ENCODE results near the gene CDC37L1.

Gene CDC37L1

GRCh38 chr9:4714266-4715016 is 35.1 kb downstream of the CDC37L1 start:
- TF ChIP-seq ZNF274 (IDR thresholded peaks at IDR 0.05; ENCODE audit: low read depth, low read length), result no peak
- H3K4me3 ChIP-seq (ENCODE audit: low read length), result no peak overlapping the region

GRCh38 chr9:4716163-4716562 is 36.8 kb downstream of the CDC37L1 start:
- H3K4me3 ChIP-seq (ENCODE audit: low read length), result no peak overlapping the region
- no peak for TF ChIP-seq ZNF274 (IDR thresholded peaks at IDR 0.05; ENCODE audit: low read depth, low read length)

GRCh38 chr9:4717815-4718214 is 38.4 kb downstream of the CDC37L1 start:
- no peak overlapping the region for H3K4me3 ChIP-seq (ENCODE audit: low read length)

GRCh38 chr9:4718911-4719310 is 39.5 kb downstream of the CDC37L1 start:
- H3K4me3 ChIP-seq (ENCODE audit: low read length), result no peak overlapping the region
- no peak for TF ChIP-seq ZNF274 (IDR thresholded peaks at IDR 0.05; ENCODE audit: low read depth, low read length)

More at GRCh38 chr9:4717815-4718214, 38.4 kb downstream of the CDC37L1 start:
- TF ChIP-seq ZNF274 (IDR thresholded peaks at IDR 0.05; ENCODE audit: low read depth, low read length), result no peak

DNA sequence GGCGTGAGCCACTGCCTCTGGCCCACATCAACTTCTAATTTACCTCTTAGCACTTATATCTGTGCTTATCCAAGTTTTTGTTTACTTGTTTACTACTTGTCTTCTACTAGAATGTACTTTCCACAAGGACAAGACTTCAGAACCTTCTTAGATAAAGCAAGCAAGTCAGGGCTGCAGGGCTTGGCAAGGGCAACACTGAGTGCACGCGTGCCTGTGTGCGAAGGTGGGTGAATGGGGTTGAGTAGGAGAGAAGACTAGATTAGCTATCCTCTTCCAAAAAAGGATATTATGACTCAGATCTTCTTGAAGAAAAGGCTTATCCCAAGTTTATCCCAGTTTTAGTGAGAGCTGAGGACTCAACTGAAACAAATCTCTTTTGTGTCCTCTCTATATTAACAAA is 42.4 kb downstream of the CDC37L1 start:
- no peak for TF ChIP-seq ZNF274 (IDR thresholded peaks at IDR 0.05; ENCODE audit: low read depth, low read length)
- no peak overlapping the region for H3K4me3 ChIP-seq (ENCODE audit: low read length)

DNA sequence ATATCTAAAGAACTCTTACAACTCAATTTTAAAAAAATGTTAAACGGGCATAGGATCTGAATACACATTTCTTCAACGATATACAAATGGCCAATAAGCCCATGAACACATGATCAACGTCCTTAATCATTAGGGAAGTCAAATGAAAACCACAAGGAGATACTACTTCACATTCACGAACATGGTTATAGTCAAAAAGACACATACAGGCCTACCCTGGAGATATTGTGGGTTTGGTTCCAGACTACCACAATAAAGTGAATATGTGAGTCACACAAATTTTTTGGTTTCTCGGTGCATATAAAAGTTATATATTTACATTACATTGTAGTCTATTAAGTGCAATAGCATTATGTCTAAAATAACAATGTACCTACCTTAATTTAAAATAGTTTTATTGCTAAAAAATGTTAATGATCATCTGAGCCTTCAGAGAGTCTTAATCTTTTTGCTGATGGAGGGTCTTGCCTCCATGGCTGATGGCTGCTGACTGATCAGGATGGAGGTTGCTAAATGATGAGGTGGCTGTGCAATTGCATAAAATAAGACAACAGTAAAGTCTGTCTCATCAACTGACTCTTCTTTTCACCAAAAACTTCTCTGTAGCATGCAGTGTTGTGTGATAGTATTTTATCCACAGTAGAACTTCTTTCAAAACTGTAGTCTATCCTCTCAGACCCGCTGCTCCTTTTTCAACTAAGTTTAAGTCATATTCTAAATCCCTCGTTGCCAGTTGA is 46.5 kb downstream of the CDC37L1 start:
- TF ChIP-seq ZNF274 (IDR thresholded peaks at IDR 0.05; ENCODE audit: low read depth, low read length), result no peak
- H3K4me3 ChIP-seq (ENCODE audit: low read length), result no peak overlapping the region

DNA sequence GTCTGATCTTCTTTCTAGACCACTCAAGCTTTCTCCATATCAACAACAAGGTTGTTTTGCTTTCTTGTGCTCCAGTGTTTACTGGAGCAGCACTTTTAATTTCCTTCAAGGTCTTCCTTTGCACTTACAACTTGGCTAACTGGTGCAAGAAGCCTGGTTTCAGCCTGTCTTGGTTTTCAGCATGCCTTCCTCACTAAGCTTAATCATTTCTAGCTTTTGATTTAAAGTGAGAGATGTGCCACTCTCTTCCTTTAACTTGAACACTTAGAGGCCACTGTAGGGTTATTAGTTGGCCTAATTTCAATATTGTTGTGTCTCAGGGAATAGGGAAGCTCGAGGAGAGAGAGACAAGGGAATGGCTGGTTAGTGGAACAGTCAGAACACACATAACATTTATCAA is 48.2 kb downstream of the CDC37L1 start:
- no peak overlapping the region for H3K4me3 ChIP-seq (ENCODE audit: low read length)
- no peak for TF ChIP-seq ZNF274 (IDR thresholded peaks at IDR 0.05; ENCODE audit: low read depth, low read length)

DNA sequence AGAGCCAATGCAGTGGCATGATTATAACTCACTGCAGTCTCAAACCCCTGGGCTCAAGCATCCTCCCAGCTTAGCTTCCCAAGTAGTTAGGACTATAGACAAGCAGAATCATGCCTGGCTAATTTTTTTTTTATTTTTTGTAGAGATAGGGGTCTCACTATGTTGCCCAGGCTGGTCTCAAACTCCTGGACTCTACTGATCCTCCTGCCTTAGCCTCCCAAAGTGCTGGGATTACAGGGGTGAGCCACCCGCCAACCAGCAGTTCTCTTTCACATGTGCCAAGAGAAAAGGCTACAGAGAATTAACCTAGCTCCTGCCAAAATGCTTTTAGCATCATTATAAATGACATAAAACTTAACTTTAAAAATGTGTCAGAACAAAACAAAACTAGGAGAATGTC is 53.5 kb downstream of the CDC37L1 start:
- no peak for TF ChIP-seq ZNF274 (IDR thresholded peaks at IDR 0.05; ENCODE audit: low read depth, low read length)
- H3K4me3 ChIP-seq (ENCODE audit: low read length), result no peak overlapping the region

DNA sequence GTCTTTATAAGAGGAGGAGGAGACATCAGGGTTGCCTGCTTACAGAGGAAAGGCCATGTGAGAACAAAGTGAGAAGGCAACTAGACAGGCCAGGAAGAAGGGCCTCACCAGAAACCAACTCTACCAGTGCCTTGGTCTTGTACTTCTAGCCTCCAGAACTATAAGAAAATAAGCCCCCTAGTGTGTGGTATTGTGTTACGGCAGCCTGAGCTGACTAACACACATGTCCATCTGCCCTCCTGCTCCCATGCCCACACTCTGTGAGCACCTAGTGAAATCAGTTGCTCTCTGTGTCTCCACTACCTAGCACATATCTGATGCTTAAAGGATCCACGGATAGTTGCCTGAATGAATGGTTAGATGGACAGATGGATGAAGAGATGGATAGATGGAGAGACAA is 54.8 kb downstream of the CDC37L1 start:
- no peak for TF ChIP-seq ZNF274 (IDR thresholded peaks at IDR 0.05; ENCODE audit: low read depth, low read length)
- H3K4me3 ChIP-seq (ENCODE audit: low read length), result no peak overlapping the region

DNA sequence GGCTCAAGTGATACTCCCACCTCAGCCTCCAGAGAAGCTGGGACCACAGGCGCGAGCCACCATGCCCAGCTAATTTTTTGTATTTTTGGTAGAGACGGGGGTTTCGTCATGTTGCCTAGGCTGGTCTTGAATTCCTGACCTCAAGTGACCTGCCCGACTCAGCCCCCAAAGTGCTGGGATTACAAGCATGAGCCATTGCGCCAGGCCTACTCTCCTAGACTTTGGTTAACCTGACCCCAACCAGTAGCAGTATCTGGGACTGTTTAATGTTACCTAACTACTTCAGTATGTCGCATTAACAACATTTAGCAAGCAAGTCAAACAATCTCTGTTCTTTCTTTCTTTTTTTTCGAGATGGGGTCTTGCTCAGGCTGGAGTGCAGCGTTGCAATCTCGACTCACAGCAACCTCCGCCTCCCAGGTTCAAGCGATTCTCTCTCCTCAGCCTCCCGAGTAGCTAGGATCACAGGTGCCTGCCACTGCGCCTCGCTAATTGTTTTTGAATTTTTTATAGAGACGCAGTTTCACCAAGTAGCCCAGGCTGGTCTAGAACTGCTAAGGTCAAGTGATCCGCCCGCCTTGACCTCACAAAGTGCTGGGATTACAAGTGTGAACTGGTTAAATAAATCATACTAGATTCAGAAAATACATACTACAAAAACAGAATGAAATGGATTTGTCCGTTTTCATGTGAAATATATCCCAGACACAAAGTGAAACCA is 59.7 kb downstream of the CDC37L1 start:
- H3K4me3 ChIP-seq (ENCODE audit: low read length), result peak overlapping the region; percentile 71
- TF ChIP-seq ZNF274 (IDR thresholded peaks at IDR 0.05; ENCODE audit: low read depth, low read length), result no peak

GRCh38 chr9:4739587-4740387 is 60.4 kb downstream of the CDC37L1 start:
- peak overlapping the region; percentile 71 for H3K4me3 ChIP-seq (ENCODE audit: low read length)
- TF ChIP-seq ZNF274 (IDR thresholded peaks at IDR 0.05; ENCODE audit: low read depth, low read length), result no peak

DNA sequence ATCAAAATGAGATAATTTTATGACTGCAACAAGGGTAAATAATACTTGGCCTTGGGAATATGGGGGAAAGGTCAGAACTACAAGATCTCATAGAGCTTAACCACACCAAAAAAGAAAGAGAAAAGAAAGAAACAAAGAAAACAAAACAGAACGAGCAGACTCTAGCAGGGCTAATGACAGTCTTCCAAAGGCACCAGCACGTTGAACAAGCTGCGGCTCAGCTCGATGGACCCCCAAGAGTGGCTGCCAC is 60.9 kb downstream of the CDC37L1 start:
- H3K4me3 ChIP-seq (ENCODE audit: low read length), result peak overlapping the region; percentile 71
- TF ChIP-seq ZNF274 (IDR thresholded peaks at IDR 0.05; ENCODE audit: low read depth, low read length), result no peak

- H3K4me3 ChIP-seq (ENCODE audit: low read length), result peak within 1 kb of the TSS; percentile 71
- no peak for TF ChIP-seq ZNF274 (IDR thresholded peaks at IDR 0.05; ENCODE audit: low read depth, low read length)
Measured at GRCh38 chr9:4740638-4741364, 61.4 kb downstream of the CDC37L1 start, which contains the start of gene AK3. TSS of gene AK3 (minus strand) at chr9:4741202. CDS start at chr9:4741087, 115 bp downstream.

All from GM08714 (cell line).